BLaER1 (cell line): ENCODE measurements around the gene RYR1.

Experiments
- H3K27ac ChIP-seq: shearing (Covaris generic); formaldehyde crosslinking; 2 replicates; pipeline ENCODE4 v1.8.1; 2022
- H3K27me3 ChIP-seq: shearing (Covaris generic); formaldehyde crosslinking; 2 replicates; pipeline ENCODE4 v1.8.1; 2022
- H3K36me3 ChIP-seq: shearing (Covaris generic); formaldehyde crosslinking; 2 replicates; pipeline ENCODE4 v1.8.1; 2022
- H3K4me1 ChIP-seq: shearing (Covaris generic); formaldehyde crosslinking; 2 replicates; pipeline ENCODE4 v1.8.1; 2022
- H3K4me2 ChIP-seq: shearing (Covaris generic); formaldehyde crosslinking; 2 replicates; pipeline ENCODE4 v1.8.1; 2022
- H3K4me3 ChIP-seq: shearing (Covaris generic); formaldehyde crosslinking; 2 replicates; pipeline ENCODE4 v1.8.1; 2022
- H3K9ac ChIP-seq: shearing (Covaris generic); formaldehyde crosslinking; 2 replicates; pipeline ENCODE4 v1.8.1; 2022
- H3K9me3 ChIP-seq: shearing (Covaris generic); formaldehyde crosslinking; 2 replicates; pipeline ENCODE4 v1.8.1; 2022
- H4K20me1 ChIP-seq: shearing (Covaris generic); formaldehyde crosslinking; 2 replicates; pipeline ENCODE4 v1.8.1; 2022
- Cebpa-rat ChIP-seq: shearing (Covaris generic); IDR thresholded peaks from 2 replicates; pipeline ENCODE4 v1.8.1; 2022

The RYR1 gene

DNA sequence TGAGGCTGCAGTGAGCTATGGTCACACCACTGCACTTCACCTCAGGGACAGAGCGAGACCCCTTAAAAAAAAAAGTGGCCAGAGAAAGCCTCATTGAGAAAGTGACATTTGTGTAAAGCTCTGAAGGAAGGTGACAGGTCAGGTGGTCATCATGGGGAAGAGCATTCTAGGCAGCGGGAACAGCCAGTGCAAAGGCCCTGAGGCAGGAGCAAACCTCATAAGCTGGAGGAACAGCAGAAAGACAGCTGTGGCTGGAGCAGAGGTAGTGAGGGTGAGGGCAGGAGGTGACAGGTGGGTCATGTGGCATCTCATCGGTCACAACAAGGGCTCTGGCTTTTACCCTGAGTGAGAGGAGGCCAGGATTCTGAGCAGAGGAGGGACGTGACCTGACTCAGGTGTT is 64.4 kb downstream of the RYR1 start:
- 0 out of 2 replicates have a peak, but pooled peaks cover 2% of the 10 kb centered on the region for H3K27me3 ChIP-seq
- no peak overlapping the region for H3K4me3 ChIP-seq
- H4K20me1 ChIP-seq, result no peaks in the 10 kb centered on the region
- H3K27ac ChIP-seq, result no peak overlapping the region
- no peaks in the 10 kb centered on the region for H3K36me3 ChIP-seq
- H3K9ac ChIP-seq, result no peak overlapping the region
- no peak overlapping the region for H3K4me2 ChIP-seq
- H3K9me3 ChIP-seq, result no peaks in the 10 kb centered on the region
- peaks cover 4% of the 10 kb centered on the region for H3K4me1 ChIP-seq
- TF ChIP-seq Cebpa-rat, result no peak

DNA sequence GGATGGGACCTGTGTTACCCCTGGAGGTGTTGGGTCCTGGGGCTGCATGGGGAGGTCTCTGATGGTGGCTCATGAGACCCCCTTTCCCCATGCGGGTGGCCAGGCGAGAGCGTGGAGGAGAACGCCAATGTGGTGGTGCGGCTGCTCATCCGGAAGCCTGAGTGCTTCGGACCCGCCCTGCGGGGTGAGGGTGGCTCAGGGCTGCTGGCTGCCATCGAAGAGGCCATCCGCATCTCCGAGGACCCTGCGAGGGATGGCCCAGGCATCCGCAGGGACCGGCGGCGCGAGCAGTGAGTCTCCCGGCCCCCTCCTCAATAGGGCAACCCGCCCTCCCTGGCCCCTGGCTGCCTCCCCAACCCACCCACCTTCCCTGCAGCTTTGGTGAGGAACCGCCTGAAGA is 66.0 kb downstream of the RYR1 start:
- H3K9me3 ChIP-seq, result no peaks in the 10 kb centered on the region
- no peak overlapping the region for H3K27ac ChIP-seq
- H4K20me1 ChIP-seq, result no peaks in the 10 kb centered on the region
- no peaks in the 10 kb centered on the region for H3K36me3 ChIP-seq
- TF ChIP-seq Cebpa-rat, result no peak
- no peaks in the 10 kb centered on the region for H3K4me1 ChIP-seq
- H3K4me3 ChIP-seq, result no peak overlapping the region
- H3K4me2 ChIP-seq, result no peak overlapping the region
- H3K27me3 ChIP-seq, result no peaks in the 10 kb centered on the region
- no peak overlapping the region for H3K9ac ChIP-seq

DNA sequence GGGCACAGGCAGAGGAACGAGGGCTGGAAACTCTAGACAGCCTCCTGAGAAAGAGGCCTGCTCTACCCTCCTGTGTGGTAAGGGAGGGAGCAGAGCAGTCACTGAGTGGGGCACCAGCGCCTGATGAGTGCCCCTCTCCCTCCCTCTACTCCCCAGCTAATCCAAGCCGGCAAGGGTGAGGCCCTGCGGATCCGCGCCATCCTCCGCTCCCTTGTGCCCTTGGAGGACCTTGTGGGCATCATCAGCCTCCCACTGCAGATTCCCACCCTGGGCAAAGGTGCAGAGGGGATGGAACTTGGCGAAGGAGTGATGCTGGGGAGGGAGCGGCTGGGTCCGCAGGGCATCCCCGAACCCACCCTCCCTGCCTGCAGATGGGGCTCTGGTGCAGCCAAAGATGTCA is 67.0 kb downstream of the RYR1 start:
- Histone ChIP-seq H3K4me2 (no peak overlapping the region), H3K9ac (no peak overlapping the region), H3K36me3 (no peaks in the 10 kb centered on the region), H3K4me1 (no peaks in the 10 kb centered on the region), H3K27me3 (no peaks in the 10 kb centered on the region), H3K4me3 (no peak overlapping the region), H3K9me3 (no peaks in the 10 kb centered on the region), H4K20me1 (no peaks in the 10 kb centered on the region), H3K27ac (no peak overlapping the region)
- TF ChIP-seq Cebpa-rat, result no peak

DNA sequence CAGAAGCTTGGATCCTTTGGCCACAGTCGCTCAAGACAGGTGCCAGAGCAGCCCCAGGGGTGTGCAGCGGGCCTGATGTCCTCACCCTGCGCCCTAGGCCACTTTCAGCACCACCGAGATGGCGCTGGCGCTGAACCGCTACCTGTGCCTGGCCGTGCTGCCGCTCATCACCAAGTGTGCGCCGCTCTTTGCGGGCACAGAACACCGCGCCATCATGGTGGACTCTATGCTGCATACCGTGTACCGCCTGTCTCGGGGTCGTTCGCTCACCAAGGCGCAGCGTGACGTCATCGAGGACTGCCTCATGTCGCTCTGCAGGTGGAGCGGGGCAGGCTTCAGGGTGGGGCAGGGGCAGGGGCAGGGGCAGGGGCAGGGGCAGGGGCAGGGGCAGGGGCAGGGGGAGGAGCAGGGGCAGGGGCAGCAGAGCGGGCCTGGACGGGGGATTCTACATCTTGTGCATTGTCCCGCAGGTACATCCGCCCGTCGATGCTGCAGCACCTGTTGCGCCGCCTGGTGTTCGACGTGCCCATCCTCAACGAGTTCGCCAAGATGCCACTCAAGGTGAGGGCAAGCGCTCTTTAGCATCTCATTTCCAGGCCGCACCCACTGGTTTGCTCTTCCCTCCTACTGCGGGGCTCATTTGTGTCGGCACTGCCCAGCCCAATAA is 69.1 kb downstream of the RYR1 start:
- Histone ChIP-seq H3K4me3 (no peak overlapping the region), H3K9ac (no peak overlapping the region), H3K4me2 (no peak overlapping the region), H3K36me3 (no peaks in the 10 kb centered on the region), H3K4me1 (peaks cover 8% of the 10 kb centered on the region), H3K27ac (no peak overlapping the region), H4K20me1 (no peaks in the 10 kb centered on the region), H3K27me3 (no peaks in the 10 kb centered on the region), H3K9me3 (no peaks in the 10 kb centered on the region)
- no peak for TF ChIP-seq Cebpa-rat

DNA sequence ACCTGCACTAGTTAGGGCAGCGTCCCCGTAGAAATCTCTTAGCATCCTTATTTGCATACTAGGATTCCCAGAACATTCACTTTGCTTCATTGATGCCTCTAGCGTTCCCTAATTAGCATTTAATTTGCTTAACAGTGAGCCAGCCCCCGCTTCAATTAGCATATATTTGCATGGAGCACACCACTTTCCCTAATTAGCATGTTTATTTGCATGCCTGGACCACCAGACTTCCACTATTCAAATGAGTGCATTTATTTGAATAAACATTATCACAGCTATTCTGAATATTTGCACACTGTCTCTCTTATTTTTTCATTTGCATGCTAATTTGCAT is 69.6 kb downstream of the RYR1 start:
- Histone ChIP-seq H3K4me2 (no peak overlapping the region), H3K36me3 (no peaks in the 10 kb centered on the region), H3K4me3 (no peak overlapping the region), H3K9ac (no peak overlapping the region), H3K27ac (no peak overlapping the region), H3K9me3 (no peaks in the 10 kb centered on the region), H3K27me3 (no peaks in the 10 kb centered on the region), H4K20me1 (no peaks in the 10 kb centered on the region), H3K4me1 (peaks cover 10% of the 10 kb centered on the region)
- TF ChIP-seq Cebpa-rat, result no peak

DNA sequence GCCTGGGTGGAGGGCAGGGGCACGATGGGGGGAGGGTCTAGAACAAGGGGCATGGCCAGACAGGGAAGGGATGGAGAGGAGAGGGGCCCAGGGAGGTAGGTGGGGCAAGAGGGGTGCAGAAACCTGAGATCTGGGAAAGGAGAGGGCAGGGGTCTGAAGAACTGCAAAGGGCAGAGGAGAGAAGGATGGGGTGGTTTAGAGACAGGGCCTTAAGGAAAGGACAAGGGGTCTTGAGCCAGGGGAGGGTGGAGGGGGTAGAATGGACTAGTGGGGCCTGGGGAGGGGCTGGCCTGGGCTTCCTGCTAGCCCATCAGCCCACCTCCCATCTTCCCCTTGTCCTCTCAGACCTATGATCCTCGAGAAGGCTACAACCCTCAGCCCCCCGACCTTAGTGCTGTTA is 72.5 kb downstream of the RYR1 start:
- H3K27me3 ChIP-seq, result no peaks in the 10 kb centered on the region
- H3K36me3 ChIP-seq, result no peaks in the 10 kb centered on the region
- H4K20me1 ChIP-seq, result no peaks in the 10 kb centered on the region
- H3K4me2 ChIP-seq, result no peak overlapping the region
- no peak overlapping the region for H3K9ac ChIP-seq
- peaks cover 10% of the 10 kb centered on the region for H3K4me1 ChIP-seq
- no peak overlapping the region for H3K27ac ChIP-seq
- no peak for TF ChIP-seq Cebpa-rat
- no peaks in the 10 kb centered on the region for H3K9me3 ChIP-seq
- no peak overlapping the region for H3K4me3 ChIP-seq

DNA sequence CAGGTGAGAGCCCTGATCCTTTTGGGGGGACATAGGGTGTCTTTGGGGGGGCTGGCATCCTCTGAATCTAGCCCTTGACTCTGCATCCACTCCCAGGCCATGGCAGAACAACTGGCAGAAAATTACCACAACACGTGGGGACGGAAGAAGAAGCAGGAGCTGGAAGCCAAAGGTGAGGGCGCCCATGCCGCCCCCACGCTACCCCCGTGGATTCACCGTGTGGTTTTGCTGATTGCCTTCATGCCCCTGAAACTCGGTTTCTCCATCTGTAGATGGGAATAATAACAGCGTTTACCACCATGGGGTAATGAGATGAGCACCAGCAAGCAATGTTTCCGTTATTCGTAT is 72.9 kb downstream of the RYR1 start:
- Histone ChIP-seq H4K20me1 (no peaks in the 10 kb centered on the region), H3K27me3 (no peaks in the 10 kb centered on the region), H3K9me3 (no peaks in the 10 kb centered on the region), H3K27ac (0 out of 2 replicates have a peak overlapping the region, but pooled peaks have one; percentile 26), H3K4me2 (peak overlapping the region; percentile 62), H3K9ac (no peak overlapping the region), H3K4me3 (peak overlapping the region; percentile 38), H3K4me1 (peaks cover 10% of the 10 kb centered on the region), H3K36me3 (no peaks in the 10 kb centered on the region)
- TF ChIP-seq Cebpa-rat, result no peak

DNA sequence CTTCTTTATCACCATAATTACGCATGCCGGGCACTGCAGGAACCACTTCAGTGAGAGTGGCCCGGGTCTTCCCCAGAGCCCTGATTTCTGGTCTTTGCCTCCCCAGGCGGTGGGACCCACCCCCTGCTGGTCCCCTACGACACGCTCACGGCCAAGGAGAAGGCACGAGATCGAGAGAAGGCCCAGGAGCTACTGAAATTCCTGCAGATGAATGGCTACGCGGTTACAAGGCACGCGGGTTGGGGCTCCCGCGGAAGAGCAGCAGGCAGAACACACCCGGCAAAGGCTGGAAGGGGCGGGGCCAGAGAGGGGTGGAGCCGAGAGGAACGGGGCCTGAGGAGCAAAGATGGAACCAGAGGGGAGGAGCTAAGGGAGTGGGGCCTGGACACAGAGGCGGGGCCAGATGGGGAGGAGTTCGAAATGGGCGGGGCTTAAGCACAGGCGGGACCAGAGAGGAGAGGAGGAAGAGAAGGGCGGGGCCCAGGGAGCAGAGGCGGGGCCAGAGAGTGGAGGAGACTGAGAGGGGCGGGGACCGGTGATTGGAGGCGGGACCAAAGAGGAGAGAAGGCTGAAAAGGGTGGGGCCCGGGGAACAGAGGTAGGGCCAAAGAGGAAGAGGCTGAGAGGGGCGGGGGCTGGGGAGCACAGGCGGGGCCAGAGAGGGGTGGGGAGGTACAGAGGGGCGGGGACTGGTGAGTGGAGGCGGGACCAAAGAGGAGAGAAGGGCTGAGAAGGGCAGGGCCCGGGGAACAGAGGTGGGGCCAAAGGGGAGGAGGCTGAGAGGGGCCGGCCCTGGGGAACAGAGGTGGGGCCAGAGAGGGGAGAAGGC is 73.4 kb downstream of the RYR1 start:
- Histone ChIP-seq H3K27ac (0 out of 2 replicates have a peak overlapping the region, but pooled peaks have one; percentile 26), H3K27me3 (no peaks in the 10 kb centered on the region), H3K4me3 (peak overlapping the region; percentile 38), H3K9me3 (no peaks in the 10 kb centered on the region), H3K4me1 (peaks cover 10% of the 10 kb centered on the region), H3K4me2 (peak overlapping the region; percentile 62), H3K36me3 (no peaks in the 10 kb centered on the region), H4K20me1 (no peaks in the 10 kb centered on the region), H3K9ac (0 out of 2 replicates have a peak overlapping the region, but pooled peaks have one; percentile 34)
- TF ChIP-seq Cebpa-rat, result no peak

DNA sequence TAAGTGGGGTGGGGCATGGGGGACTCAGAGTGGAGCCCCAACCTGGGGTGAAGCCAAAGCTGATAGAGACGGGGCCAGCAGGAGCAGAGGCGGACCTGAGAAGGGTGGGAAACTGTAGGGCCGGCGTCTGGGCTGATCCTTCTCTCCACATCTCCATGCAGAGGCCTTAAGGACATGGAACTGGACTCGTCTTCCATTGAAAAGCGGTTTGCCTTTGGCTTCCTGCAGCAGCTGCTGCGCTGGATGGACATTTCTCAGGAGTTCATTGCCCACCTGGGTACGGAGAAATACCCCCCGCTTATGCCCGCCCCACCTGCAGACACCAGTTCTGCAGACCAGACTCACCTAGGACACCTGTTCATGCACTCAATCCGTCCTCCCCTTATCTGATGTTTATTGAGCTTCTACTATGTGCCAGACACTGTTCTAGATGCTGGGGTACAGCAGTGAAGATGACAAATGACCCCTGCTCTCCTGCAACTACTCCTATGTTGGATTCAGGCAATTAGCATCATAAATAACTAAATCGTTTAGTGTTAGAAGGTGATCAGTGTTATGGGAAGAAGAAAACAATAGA is 74.1 kb downstream of the RYR1 start:
- Histone ChIP-seq H3K4me3 (no peak overlapping the region), H3K4me2 (peak overlapping the region; percentile 26; the same call in 1 of the 2 replicates), H3K9ac (no peak overlapping the region), H3K4me1 (peaks cover 10% of the 10 kb centered on the region), H3K27me3 (no peaks in the 10 kb centered on the region), H3K9me3 (no peaks in the 10 kb centered on the region), H3K36me3 (no peaks in the 10 kb centered on the region), H3K27ac (no peak overlapping the region), H4K20me1 (no peaks in the 10 kb centered on the region)
- no peak for TF ChIP-seq Cebpa-rat

DNA sequence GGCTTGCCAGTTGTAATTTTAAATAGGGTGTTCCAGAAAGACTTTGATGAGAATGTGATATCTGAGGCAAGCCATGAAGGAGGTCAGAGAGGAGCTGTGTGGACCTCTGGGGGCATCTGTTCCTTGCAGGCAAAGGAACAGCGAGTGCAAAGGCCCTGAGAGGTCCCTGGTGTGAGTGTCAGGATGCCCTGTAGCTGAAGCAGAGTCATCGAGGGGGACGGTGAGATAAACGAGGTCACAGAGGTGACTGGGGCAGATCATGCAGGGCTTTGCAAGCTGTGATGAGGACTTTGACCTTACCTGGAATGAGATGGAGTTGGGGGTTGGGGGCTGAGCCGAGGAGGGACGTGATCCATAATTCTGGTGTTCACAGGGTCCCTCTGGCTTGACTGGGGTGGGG is 75.0 kb downstream of the RYR1 start:
- H3K27ac ChIP-seq, result no peak overlapping the region
- no peaks in the 10 kb centered on the region for H3K36me3 ChIP-seq
- H3K4me1 ChIP-seq, result peaks cover 13% of the 10 kb centered on the region
- TF ChIP-seq Cebpa-rat, result no peak
- H3K9me3 ChIP-seq, result no peaks in the 10 kb centered on the region
- H3K4me2 ChIP-seq, result no peak overlapping the region
- no peak overlapping the region for H3K4me3 ChIP-seq
- H4K20me1 ChIP-seq, result no peaks in the 10 kb centered on the region
- no peak overlapping the region for H3K9ac ChIP-seq
- no peaks in the 10 kb centered on the region for H3K27me3 ChIP-seq
